Central memory CD8-positive, alpha-beta T cell (primary cell): Measurements from ENCODE around the gene AVPR2.

Experiments
- ATAC-seq: fragments of 150-1000 bp; cut with Tn5 transposase; replicated peaks from 2 replicates; pipeline ENCODE4 v1.10.0; 2022; ENCODE audit warnings: mild to moderate bottlenecking, moderate FRiP score, moderate number of reproducible peaks; ENCODE audit not compliant: poor library complexity, severe bottlenecking; ENCODE audit errors: extremely low read depth
- DNase-seq, 2 donors: peaks; one replicate each; pipeline ENCODE4 v3.0.0; 2021; ENCODE audit warnings: low spot score in 2 of 2
- H3K27ac Mint-ChIP-seq: one replicate; pipeline ENCODE4 v1.8.0; 2022; ENCODE audit warnings: low read depth, mild to moderate bottlenecking, moderate library complexity, mixed read lengths
- H3K27me3 Mint-ChIP-seq: one replicate; pipeline ENCODE4 v1.8.0; 2022; ENCODE audit warnings: mixed read lengths
- H3K36me3 Mint-ChIP-seq: one replicate; pipeline ENCODE4 v1.8.0; 2022; ENCODE audit warnings: mild to moderate bottlenecking, moderate library complexity, mixed read lengths; ENCODE audit not compliant: insufficient read depth
- H3K4me1 Mint-ChIP-seq: one replicate; pipeline ENCODE4 v1.8.0; 2022; ENCODE audit warnings: mixed read lengths
- H3K4me3 Mint-ChIP-seq: one replicate; pipeline ENCODE4 v1.8.0; 2022; ENCODE audit warnings: mild to moderate bottlenecking, moderate library complexity, mixed read lengths
- H3K9me3 Mint-ChIP-seq: one replicate; pipeline ENCODE4 v1.8.0; 2022; ENCODE audit warnings: mixed read lengths

The AVPR2 gene

DNA sequence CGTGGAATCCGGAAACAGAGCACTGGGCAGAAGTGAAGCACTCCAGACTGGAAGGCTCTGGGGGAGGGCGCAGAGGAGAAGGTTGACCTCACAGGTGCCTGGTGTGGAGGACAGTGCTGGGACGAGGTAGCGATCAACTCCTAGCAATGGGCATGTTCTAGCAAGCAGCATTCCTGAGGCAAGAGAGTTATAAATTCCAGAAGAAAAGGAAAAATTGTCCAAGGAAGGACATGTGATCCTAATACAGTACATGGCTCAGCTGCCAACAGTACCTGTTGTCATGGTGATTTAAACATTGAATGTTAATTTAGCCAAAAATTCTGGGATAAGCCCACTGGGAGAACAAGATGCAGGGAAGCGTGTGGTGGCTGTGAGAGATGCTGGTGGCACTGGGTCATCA is 13.4 kb downstream of the AVPR2 start:
- Mint-ChIP-seq H3K27ac (no peak overlapping the region), H3K27me3 (no peaks in the 10 kb centered on the region), H3K4me3 (no peak overlapping the region), H3K4me1 (peaks cover 9% of the 10 kb centered on the region), H3K36me3 (peaks cover 28% of the 10 kb centered on the region), H3K9me3 (no peaks in the 10 kb centered on the region)
- ATAC-seq: no peak
- DNase-seq: no peak

DNA sequence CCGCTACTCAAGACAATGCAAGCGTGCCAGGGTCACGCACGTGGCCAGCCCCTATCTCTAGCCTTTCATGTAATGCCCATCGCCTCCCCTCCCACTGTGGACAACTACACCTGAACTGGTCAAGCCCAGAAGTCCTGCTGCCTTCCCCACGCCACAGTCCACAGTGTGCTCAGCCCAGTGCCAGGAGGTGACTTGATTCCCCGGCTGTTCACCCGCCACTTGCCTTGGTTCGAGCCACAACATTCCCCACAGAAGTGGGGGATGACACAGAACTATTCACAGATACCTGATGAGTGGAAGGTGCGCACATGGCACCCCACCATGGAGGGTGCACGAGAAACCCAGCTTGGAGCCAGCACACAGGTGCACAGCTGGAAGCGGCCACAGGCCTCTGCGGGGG is 14.8 kb downstream of the AVPR2 start:
- no peak for DNase-seq
- no peak overlapping the region for H3K27ac Mint-ChIP-seq
- peaks cover 24% of the 10 kb centered on the region for H3K36me3 Mint-ChIP-seq

DNA sequence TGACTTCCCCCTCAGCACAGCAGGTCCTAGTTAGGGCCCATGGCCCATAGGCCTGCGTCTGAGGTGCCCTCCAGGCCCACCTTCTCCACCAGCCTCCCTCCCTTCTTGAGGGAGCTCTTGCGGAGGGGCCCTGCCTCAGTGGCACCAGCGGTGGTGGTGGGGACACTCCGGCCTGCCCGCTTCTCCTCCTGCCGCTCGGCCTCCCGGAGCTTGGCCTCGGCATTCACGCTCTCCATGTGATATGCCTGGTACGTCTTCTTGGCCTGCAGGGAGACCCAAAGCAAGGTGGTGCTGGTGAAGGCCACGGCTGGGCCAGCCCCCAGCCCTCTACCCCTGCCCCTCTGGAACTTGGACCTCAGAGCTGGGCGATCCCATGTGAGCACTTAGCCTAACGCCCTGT is 16.1 kb downstream of the AVPR2 start:
- Mint-ChIP-seq H3K9me3 (no peaks in the 10 kb centered on the region), H3K27me3 (no peaks in the 10 kb centered on the region), H3K4me3 (peak overlapping the region; percentile 16), H3K27ac (no peak overlapping the region), H3K4me1 (peaks cover 28% of the 10 kb centered on the region), H3K36me3 (peaks cover 22% of the 10 kb centered on the region)
- ATAC-seq (no peak), DNase-seq (no peak)

More for the DNA sequence above, 14.8 kb downstream of the AVPR2 start:
- no peak for ATAC-seq
- peaks cover 19% of the 10 kb centered on the region for H3K4me1 Mint-ChIP-seq
- no peak overlapping the region for H3K4me3 Mint-ChIP-seq
- no peaks in the 10 kb centered on the region for H3K9me3 Mint-ChIP-seq
- H3K27me3 Mint-ChIP-seq: no peaks in the 10 kb centered on the region

DNA sequence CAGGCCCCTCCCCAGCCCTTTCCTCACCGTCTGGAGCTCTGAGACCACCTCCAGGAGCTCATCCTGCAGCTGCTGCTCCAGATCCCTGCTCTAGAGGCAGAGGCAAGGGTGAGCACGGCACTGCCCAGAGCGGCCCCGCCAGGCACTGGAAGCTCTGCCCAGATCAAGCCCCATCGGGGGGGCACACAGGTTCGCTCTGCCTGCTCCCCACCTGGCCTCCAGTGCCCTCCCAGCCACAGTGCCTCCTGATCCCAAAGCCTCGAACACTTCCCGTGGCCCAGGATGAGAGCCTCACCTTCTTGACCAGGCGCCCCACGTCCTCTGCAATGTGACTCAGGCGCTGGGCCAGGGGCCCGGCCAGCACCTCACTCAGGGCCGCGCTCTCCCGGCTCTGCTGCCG is 16.6 kb downstream of the AVPR2 start:
- no peak overlapping the region for H3K4me3 Mint-ChIP-seq
- ATAC-seq (no peak), DNase-seq (no peak)
- peaks cover 20% of the 10 kb centered on the region for H3K36me3 Mint-ChIP-seq
- peaks cover 31% of the 10 kb centered on the region for H3K4me1 Mint-ChIP-seq
- no peaks in the 10 kb centered on the region for H3K9me3 Mint-ChIP-seq
- no peak overlapping the region for H3K27ac Mint-ChIP-seq
- no peaks in the 10 kb centered on the region for H3K27me3 Mint-ChIP-seq

DNA sequence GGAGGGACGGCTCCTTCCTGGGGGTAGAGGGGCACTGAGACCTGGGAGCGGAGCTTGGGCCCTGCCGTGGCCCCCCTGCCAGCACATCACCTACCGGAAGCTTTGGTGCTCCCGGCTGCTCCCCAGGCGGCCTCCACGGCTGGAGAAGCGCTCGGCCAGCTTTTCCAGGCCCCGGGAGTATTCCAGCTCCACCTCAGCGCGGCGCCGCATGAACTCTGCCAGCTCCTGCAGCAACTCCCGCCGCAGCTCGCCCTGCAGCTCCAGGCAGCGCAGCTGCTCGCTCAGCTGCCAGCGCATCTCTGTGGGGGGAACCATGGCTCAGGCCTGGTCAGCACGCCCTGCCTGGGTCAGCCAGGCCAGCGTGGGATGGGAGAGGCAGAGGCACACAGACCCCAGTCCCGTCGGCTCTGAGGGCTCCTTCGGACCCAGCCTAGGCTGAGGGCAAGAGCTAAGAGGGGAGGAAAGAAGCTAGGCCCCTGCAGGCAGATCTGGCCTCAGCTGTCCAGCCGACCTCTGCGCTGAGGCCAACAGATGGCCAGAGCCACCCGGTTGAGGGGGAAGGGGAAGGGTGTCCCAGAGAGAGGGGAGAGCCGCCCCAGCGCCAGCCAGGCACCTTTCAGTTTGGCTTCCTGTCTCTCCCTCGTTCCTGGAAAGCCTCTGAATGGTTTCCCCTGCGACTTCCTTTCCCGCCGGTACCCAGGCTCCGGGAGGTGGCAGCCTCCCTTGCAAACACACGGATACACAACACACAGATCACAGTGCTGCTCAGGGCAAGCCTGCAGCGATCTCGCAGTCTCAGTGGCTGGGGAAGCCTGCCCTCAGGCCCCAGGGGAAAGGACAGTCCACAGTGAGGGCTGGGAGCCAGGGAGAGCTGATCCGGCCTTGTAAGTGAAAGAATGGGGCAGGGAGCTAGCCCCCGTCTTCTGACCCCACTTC is 17.3 kb downstream of the AVPR2 start:
- Mint-ChIP-seq H3K4me1 (peaks cover 35% of the 10 kb centered on the region), H3K36me3 (peaks cover 15% of the 10 kb centered on the region), H3K4me3 (peak overlapping the region; percentile 90), H3K9me3 (no peaks in the 10 kb centered on the region), H3K27ac (peak overlapping the region; percentile 75), H3K27me3 (no peaks in the 10 kb centered on the region)
- no peak for ATAC-seq
- DNase-seq: no peak

DNA sequence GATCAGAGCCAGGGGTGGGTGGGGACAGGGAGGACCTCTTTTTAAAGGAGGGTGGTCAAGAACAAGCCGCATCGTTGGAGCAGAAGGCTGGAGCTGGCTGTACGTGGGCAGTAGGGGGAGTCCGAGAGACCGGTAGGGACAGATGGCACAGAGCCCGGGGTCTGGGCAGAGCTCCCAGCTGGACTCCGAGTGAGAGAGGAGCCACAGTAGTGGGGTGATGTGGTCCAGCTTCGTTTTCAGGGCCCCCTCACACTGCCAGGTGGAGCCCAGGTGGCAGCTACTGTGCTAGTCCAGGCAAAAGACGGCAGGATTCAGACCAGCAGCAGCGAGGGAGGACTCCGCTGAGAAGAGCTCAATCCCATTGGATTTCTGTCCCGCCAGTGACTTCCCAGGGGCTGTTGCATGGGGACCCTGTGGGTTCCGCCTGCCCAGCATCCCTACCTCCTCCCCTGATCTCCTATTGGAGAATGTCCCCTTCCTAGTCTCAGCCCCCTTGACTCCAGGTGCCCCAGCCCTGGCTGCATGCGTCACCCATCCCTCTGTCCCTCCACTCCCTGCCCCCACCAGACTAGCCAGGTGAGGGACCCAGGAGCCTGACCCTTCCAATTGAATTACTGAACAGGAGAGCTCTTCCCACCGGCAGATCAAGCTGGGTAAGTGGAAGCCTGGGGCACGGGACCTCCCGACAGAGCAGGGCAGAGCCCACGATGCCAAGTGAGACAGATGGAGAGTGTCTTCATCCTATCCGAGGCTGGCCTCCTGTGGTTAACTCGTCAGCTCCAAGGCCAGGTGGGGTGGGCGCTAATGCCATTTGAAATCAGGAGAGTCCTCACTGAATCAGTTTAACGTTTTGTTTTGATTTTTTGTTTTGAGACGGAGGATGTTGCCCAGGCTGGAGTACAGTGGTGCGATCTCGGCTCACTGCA is 18.7 kb downstream of the AVPR2 start:
- H3K27ac Mint-ChIP-seq: peak overlapping the region; percentile 75
- no peak for DNase-seq
- no peaks in the 10 kb centered on the region for H3K9me3 Mint-ChIP-seq
- no peaks in the 10 kb centered on the region for H3K27me3 Mint-ChIP-seq
- H3K4me1 Mint-ChIP-seq: peaks cover 45% of the 10 kb centered on the region
- ATAC-seq: no peak
- peak overlapping the region; percentile 90 for H3K4me3 Mint-ChIP-seq
- peaks cover 16% of the 10 kb centered on the region for H3K36me3 Mint-ChIP-seq

DNA sequence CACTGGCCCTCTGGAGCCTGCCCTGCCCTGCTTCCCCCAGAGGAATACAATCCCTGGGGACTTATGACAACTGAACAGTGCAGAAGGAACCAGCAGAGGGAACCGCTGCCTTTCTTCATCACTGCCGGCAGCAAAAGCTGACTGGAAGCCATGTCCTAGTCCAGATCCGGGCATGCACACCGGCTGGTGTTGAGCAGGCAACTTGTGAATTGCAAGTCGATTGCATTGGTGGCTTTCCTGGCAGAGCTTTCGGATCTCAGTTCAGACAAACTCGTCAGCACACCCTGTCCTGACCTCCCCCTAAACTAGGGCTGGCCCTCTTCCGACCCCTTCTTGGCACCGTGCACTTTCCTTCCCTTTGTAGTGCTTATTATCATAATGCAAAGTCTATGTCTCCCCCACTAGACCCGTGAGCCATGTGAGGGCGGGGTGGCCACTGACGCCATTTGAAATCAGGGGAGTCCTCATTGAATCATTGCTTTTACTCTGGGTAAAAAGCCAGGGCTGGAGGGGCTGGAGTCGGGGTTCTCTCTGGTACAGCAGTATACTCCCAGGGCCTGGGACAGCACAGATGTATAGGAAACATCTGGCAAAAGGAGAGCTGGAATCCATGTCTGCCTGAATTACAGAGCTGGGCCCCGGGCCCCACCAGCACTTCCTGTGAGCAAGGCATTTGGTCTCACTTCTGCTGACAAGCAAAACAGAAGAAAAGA is 19.8 kb downstream of the AVPR2 start:
- H3K27ac Mint-ChIP-seq: peak overlapping the region; percentile 80
- H3K4me1 Mint-ChIP-seq: peaks cover 51% of the 10 kb centered on the region
- DNase-seq: peak in 1 of 2 donors; percentile 38
- no peaks in the 10 kb centered on the region for H3K27me3 Mint-ChIP-seq
- H3K9me3 Mint-ChIP-seq: no peaks in the 10 kb centered on the region
- ATAC-seq: no peak
- peak overlapping the region; percentile 90 for H3K4me3 Mint-ChIP-seq
- H3K36me3 Mint-ChIP-seq: peaks cover 14% of the 10 kb centered on the region

DNA sequence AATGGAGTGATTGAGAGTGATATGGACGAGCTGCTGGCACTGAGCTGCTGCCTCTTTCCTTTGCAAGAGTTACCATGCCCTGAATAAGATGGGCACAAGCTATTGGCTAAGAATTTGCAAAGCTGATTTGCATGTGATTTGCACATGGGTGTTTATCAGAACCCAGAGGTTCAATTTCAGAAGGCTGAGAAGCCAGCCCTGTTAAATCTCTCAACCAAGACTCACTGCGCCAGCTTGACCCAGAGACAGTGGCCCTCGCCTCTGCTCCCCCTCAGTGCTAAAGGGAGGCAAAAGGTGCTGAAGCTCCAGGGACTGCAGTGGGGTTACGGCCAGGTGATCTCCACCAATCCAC is 20.9 kb downstream of the AVPR2 start:
- H3K9me3 Mint-ChIP-seq: no peaks in the 10 kb centered on the region
- H3K27me3 Mint-ChIP-seq: no peaks in the 10 kb centered on the region
- H3K4me1 Mint-ChIP-seq: peaks cover 51% of the 10 kb centered on the region
- peak overlapping the region; percentile 90 for H3K4me3 Mint-ChIP-seq
- ATAC-seq (no peak), DNase-seq (no peak)
- H3K27ac Mint-ChIP-seq: peak overlapping the region; percentile 96
- H3K36me3 Mint-ChIP-seq: peaks cover 9% of the 10 kb centered on the region

DNA sequence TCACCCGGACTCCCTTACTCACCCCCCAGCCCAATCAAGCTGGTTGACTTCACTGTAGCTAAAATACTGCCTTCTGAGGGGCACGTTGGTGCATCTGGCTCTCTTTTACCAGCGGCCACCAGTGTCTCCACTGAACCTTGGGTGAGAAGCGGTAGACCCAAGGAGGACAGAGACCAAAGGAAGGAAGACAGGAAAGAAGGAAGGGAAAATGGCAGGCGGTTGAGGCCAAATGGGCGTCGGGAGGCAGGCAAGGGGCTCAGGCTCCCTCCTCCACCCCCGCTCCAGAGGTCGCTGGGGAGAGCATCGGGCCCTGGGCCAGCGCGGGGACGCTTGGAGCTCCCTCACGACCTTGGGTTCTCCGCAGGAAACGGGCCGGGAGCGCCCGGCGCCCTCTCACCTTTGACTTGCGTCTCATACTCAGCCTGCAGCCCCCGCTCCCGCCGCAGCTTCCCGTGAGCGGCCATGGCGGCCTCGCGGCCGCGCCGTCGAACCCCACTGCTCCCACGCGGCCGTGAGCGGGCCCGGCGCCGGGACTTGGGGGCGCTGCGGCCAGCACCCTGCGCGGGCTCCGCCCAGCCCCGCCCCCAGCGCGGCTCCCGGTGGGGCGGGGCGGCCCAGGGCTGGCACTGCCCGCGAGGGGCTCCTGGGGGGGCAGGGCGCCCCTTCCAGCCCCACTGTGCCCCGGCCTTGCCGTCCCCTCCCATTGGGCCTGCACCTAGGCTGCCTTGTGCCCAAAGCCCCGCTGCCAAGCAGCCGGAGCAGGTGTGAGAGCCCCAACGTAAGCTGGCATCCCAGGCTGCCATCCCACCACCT is 21.5 kb downstream of the AVPR2 start, which contains the start of gene ARHGAP4:
Gene ARHGAP4, minus strand, starts transcription at position 526 of the 813 bp plus-strand sequence. Its CDS starts 62 bp downstream, at position 464.
- H3K36me3 Mint-ChIP-seq: peaks cover 9% of the 10 kb centered on the region

DNA sequence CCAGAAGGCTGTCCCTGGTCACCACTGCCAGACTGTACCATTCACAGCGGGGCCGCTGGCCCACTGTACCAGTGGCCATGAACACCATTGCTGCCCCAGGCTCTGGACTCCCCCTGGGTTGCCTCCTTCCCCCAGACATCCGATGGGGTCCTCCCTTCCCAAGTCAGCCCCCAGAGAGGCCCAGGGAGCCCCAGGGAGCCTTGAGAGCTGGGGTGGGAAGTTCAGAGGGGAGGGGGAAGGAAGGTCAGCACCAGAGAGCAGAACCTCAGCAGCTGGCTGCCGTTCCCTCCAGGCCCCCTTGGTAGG is 22.0 kb downstream of the AVPR2 start:
- H3K36me3 Mint-ChIP-seq: peaks cover 11% of the 10 kb centered on the region
- ATAC-seq: no peak
- peak overlapping the region; percentile 87 for H3K4me3 Mint-ChIP-seq
- H3K27me3 Mint-ChIP-seq: no peaks in the 10 kb centered on the region
- H3K27ac Mint-ChIP-seq: peak overlapping the region; percentile 96
- H3K4me1 Mint-ChIP-seq: peaks cover 54% of the 10 kb centered on the region
- no peaks in the 10 kb centered on the region for H3K9me3 Mint-ChIP-seq
- DNase-seq: no peak

More for the DNA sequence above, 21.5 kb downstream of the AVPR2 start, which contains the start of gene ARHGAP4:
- peak within 1 kb of the TSS; percentile 96 for H3K27ac Mint-ChIP-seq
- H3K4me3 Mint-ChIP-seq: peak within 1 kb of the TSS; percentile 90
- H3K27me3 Mint-ChIP-seq: no peaks in the 10 kb centered on the region
- H3K4me1 Mint-ChIP-seq: peaks cover 51% of the 10 kb centered on the region
- ATAC-seq (no peak), DNase-seq (no peak)
- no peaks in the 10 kb centered on the region for H3K9me3 Mint-ChIP-seq

DNA sequence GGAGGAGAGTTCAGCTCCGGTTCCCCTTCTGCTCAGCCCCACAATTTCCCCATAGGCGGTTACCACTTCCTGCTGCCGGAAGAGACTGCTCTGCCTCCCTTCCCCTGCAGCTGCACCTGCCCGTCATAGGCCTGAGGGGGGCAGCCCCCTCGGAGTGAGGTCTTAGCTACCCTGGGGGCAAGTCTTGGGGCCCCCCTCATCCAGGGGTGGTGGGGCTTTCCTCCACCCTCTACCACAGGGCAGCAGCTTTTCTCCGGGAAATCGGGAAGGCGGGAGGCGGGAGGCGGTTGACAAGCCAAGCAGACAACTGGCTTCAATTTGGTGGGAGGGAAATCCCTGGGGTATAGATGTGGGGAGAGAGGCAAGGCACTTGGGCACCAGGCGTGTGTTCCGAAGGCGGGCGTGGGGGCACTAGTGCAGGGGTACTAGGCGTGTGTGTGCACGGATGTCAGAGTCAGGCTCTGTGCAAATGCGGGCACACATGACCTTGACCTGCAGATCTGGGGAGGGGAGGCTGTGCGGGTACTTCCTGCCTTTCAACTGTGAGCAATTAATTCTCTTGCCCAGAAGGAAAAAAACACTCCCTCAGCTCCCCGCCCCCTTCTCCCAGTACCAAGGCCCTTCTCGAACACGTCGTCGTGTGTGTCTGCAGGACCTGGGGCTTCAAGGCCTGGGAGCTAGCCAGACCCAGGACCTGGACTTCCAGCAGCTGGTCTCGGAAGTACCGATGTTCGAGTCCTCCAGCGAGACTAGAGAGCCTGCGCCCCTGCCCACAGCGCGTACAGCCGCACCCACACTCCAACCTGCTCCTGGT is 22.6 kb downstream of the AVPR2 start:
- Mint-ChIP-seq H3K27me3 (no peaks in the 10 kb centered on the region), H3K27ac (peak overlapping the region; percentile 96), H3K4me1 (peaks cover 54% of the 10 kb centered on the region), H3K36me3 (peaks cover 11% of the 10 kb centered on the region), H3K4me3 (peak overlapping the region; percentile 87), H3K9me3 (no peaks in the 10 kb centered on the region)
- DNase-seq (peak; percentile 41 to 62), ATAC-seq (peak; percentile 59)
